HepG2 (cell line): Measurements from ENCODE around the gene ACADVL. TPM values are rescaled to one million over a fixed set of nuclear protein-coding genes. Genes with fewer than 3 reads are reported as not detected.

Experiments used
- CEBPZ ChIP-seq: IDR thresholded peaks from 2 replicates; pipeline ENCODE4 v1.6.1; 2012; ENCODE audit warnings: low read length, improper control_type of control experiment
- CSRNP1 ChIP-seq: sonication (generic); formaldehyde crosslinking; IDR thresholded peaks from 2 replicates; pipeline ENCODE4 v1.8.1; 2023; ENCODE audit warnings: mild to moderate bottlenecking, missing genetic modification reagents
- EZH2 ChIP-seq: conservative IDR thresholded peaks from 2 replicates; pipeline ENCODE4 v1.6.1; 2012; ENCODE audit warnings: mild to moderate bottlenecking, low read depth, low read length, moderate library complexity
- MIER2 ChIP-seq: IDR thresholded peaks from 2 replicates; pipeline ENCODE4 v1.6.1; 2016; ENCODE audit warnings: missing biosample characterization, missing genetic modification reagents
- NFYC ChIP-seq: IDR thresholded peaks from 2 replicates; pipeline ENCODE4 v1.6.1; 2016; ENCODE audit warnings: missing genetic modification reagents, missing compliant biosample characterization
- NPAS2 ChIP-seq: sonication (generic); formaldehyde crosslinking; IDR thresholded peaks from 2 replicates; pipeline ENCODE4 v1.8.0; 2022; ENCODE audit warnings: mild to moderate bottlenecking, missing genetic modification reagents, borderline replicate concordance
- NR0B2 ChIP-seq: sonication (generic); formaldehyde crosslinking; IDR thresholded peaks from 2 replicates; pipeline ENCODE4 v1.4.0; 2020; ENCODE audit warnings: mild to moderate bottlenecking, missing genetic modification reagents
- PTBP1 ChIP-seq: fragments of 200-400 bp; formaldehyde crosslinking; IDR thresholded peaks from 2 replicates; pipeline ENCODE4 v1.6.1; 2018; ENCODE audit warnings: low read length, low read depth; ENCODE audit not compliant: poor library complexity, severe bottlenecking
- SMAD1 ChIP-seq: sonication (generic); formaldehyde crosslinking; IDR thresholded peaks from 2 replicates; pipeline ENCODE4 v1.4.0; 2020; ENCODE audit warnings: missing genetic modification reagents, low read depth, mild to moderate bottlenecking, borderline replicate concordance
- SNAPC5 ChIP-seq: sonication (generic); formaldehyde crosslinking; IDR thresholded peaks from 2 replicates; pipeline ENCODE4 v1.8.1; 2023; ENCODE audit warnings: mild to moderate bottlenecking, missing genetic modification reagents, borderline replicate concordance
- STAG1 ChIP-seq: sonication (generic); formaldehyde crosslinking; IDR thresholded peaks from 2 replicates; pipeline ENCODE4 v1.4.0; 2020; ENCODE audit warnings: missing genetic modification reagents
- TBP ChIP-seq: sonication (generic); formaldehyde crosslinking; IDR thresholded peaks from 2 replicates; pipeline ENCODE4 v1.5.0; 2020; ENCODE audit warnings: missing genetic modification reagents
- ZHX2 ChIP-seq, 2 experiments: sonication (generic) in 1 of 2; formaldehyde crosslinking in 1 of 2; IDR thresholded peaks; 2 replicates each; pipeline versions ENCODE4 v1.6.1 to v1.9.0; 2014 to 2022; ENCODE audit warnings: antibody characterized with exemption in 1 of 2, borderline replicate concordance in 1 of 2, inconsistent platforms in 1 of 2, low read depth in 1 of 2, missing genetic modification reagents in 1 of 2
- ZSCAN20 ChIP-seq: sonication (generic); formaldehyde crosslinking; IDR thresholded peaks from 2 replicates; pipeline ENCODE4 v1.4.0; 2020; ENCODE audit warnings: missing genetic modification reagents, mild to moderate bottlenecking, borderline replicate concordance
- polyA plus RNA-seq, 8 experiments: library from polyadenylated mRNA; depleted of rRNA in 3 of 8; stranded (reverse) in 7 of 8; unstranded in 1 of 8; fragments of >200 nt; fragmentation: Illumina TruSeq in 4 of 8; extraction: Trizol in 4 of 8; gene quantifications; 2 replicates each; pipeline versions ENCODE4 v1.2.1 to v1.2.3, GENCODE V29; 2011 to 2016; ENCODE audit warnings: low read depth in 4 of 8, missing spikeins in 1 of 8, mixed read lengths in 1 of 8; ENCODE audit not compliant: insufficient read depth in 1 of 8
- total RNA-seq, 5 experiments: library from RNA; depleted of rRNA; stranded (reverse); fragments of >200 nt; fragmentation: Illumina TruSeq; extraction: Trizol; gene quantifications; 2 replicates each; pipeline ENCODE4 v1.2.3, GENCODE V29; 2016; ENCODE audit warnings: low read depth in 1 of 5

Gene ACADVL
- total and polyA plus RNA-seq, 2 of the 13 experiments (the other 11 are each of a cell fraction or from before 2014, with no cell fraction given): 219 to 412 TPM

GRCh38 chr17:7184091-7184488, 35.6 kb upstream of the ACADVL start (continued):
- TF ChIP-seq ZHX2 (IDR thresholded peaks at IDR 0.05; ENCODE audit: low read depth) (no peak), ZHX2 (CRISPR knock-in tag; IDR thresholded peaks at IDR 0.05; ENCODE audit: borderline replicate concordance) (no peak), NPAS2 (CRISPR knock-in tag) (no peak), SMAD1 (CRISPR knock-in tag) (no peak), MIER2 (no peak), NR0B2 (CRISPR knock-in tag) (no peak), EZH2 (no peak), NFYC (CRISPR knock-in tag) (no peak), ZSCAN20 (CRISPR knock-in tag) (no peak), CSRNP1 (CRISPR knock-in tag) (no peak), STAG1 (CRISPR knock-in tag) (no peak), SNAPC5 (CRISPR knock-in tag) (no peak), CEBPZ (no peak), TBP (CRISPR knock-in tag) (no peak), PTBP1 (no peak)
